HEK293 (cell line): ENCODE measurements around the gene APOB.

ENCODE experiments used
- CTCF ChIA-PET: fragments of 350-600 bp; formaldehyde crosslinking; extraction: SDS; loops from one replicate; lab custom pipeline; 2021; ENCODE audit warnings: antibody characterized with exemption; lab: Yijun Ruan, JAX
- POLR2A ChIA-PET: fragments of 300-600 bp; formaldehyde crosslinking; extraction: SDS; loops from one replicate; lab custom pipeline; 2020; ENCODE audit warnings: antibody characterized with exemption, inconsistent platforms; lab: Yijun Ruan, JAX
- H3K27ac ChIP-seq: fragments of 200-500 bp; sonication (Bioruptor generic); 2 replicates; pipeline ENCODE4 v1.5.1; 2014; ENCODE audit warnings: low read depth, low read length, control low read depth, inconsistent platforms; ENCODE audit errors: extremely low read depth
- H3K36me3 ChIP-seq, 2 experiments: fragments of 200-500 bp in 1 of 2; sonication (Bioruptor generic) in 1 of 2; 1 replicate in 1 of 2; 2 replicates in 1 of 2; pipeline ENCODE4 v1.5.1; 2014 to 2017; ENCODE audit warnings: inconsistent platforms in 2 of 2, low read length in 2 of 2; ENCODE audit not compliant: control insufficient read depth in 2 of 2, insufficient read depth in 1 of 2
- H3K4me1 ChIP-seq: fragments of 200-500 bp; sonication (Bioruptor generic); 2 replicates; pipeline ENCODE4 v1.5.1; 2014; ENCODE audit warnings: mild to moderate bottlenecking, low read length, inconsistent platforms; ENCODE audit not compliant: control insufficient read depth, insufficient read depth
- H3K4me3 ChIP-seq: 2 replicates; pipeline ENCODE4 v1.5.1; 2011; ENCODE audit warnings: low read depth, mild to moderate bottlenecking, control low read depth, low read length, moderate library complexity
- H3K9me3 ChIP-seq: fragments of 200-500 bp; sonication (Bioruptor generic); 2 replicates; pipeline ENCODE4 v1.5.1; 2014; ENCODE audit warnings: low read depth, low read length, inconsistent platforms; ENCODE audit not compliant: control insufficient read depth, insufficient read depth
- GLIS2 ChIP-seq: fragments of 450-650 bp; formaldehyde crosslinking; IDR thresholded peaks from 2 replicates; pipeline ENCODE4 v1.5.1; 2016; ENCODE audit warnings: missing biosample characterization, missing genetic modification characterization
- REST ChIP-seq: fragments of 450-650 bp; formaldehyde crosslinking; IDR thresholded peaks from 2 replicates; pipeline ENCODE4 v1.5.1; 2016; ENCODE audit warnings: missing biosample characterization, missing genetic modification characterization
- ZBTB44 ChIP-seq: fragments of 450-650 bp; IDR thresholded peaks from 2 replicates; pipeline ENCODE4 v1.5.1; 2018; ENCODE audit warnings: missing biosample characterization, mild to moderate bottlenecking, missing genetic modification characterization
- ZBTB48 ChIP-seq: fragments of 450-650 bp; formaldehyde crosslinking; IDR thresholded peaks from 2 replicates; pipeline ENCODE4 v1.5.1; 2016; ENCODE audit warnings: missing biosample characterization, missing genetic modification characterization
- ZBTB8A ChIP-seq: fragments of 450-650 bp; formaldehyde crosslinking; IDR thresholded peaks from 2 replicates; pipeline ENCODE4 v1.5.1; 2016; ENCODE audit warnings: missing biosample characterization, missing genetic modification characterization
- ZFP69B ChIP-seq: fragments of 450-650 bp; formaldehyde crosslinking; IDR thresholded peaks from 2 replicates; pipeline ENCODE4 v1.5.1; 2016; ENCODE audit warnings: missing biosample characterization, missing genetic modification characterization
- ZNF146 ChIP-seq: fragments of 450-650 bp; formaldehyde crosslinking; IDR thresholded peaks from 2 replicates; pipeline ENCODE4 v1.5.1; 2016; ENCODE audit warnings: missing biosample characterization, missing genetic modification characterization
- ZNF223 ChIP-seq: fragments of 450-650 bp; formaldehyde crosslinking; IDR thresholded peaks from 2 replicates; pipeline ENCODE4 v1.5.1; 2016; ENCODE audit warnings: missing biosample characterization, missing genetic modification characterization
- ZNF23 ChIP-seq: fragments of 450-650 bp; formaldehyde crosslinking; IDR thresholded peaks from 2 replicates; pipeline ENCODE4 v1.5.1; 2016; ENCODE audit warnings: missing biosample characterization, missing genetic modification characterization, borderline replicate concordance
- ZNF37A ChIP-seq: fragments of 450-650 bp; IDR thresholded peaks from 2 replicates; pipeline ENCODE4 v1.5.1; 2018; ENCODE audit warnings: missing biosample characterization, missing genetic modification characterization
- ZNF423 ChIP-seq: fragments of 450-650 bp; formaldehyde crosslinking; IDR thresholded peaks from 2 replicates; pipeline ENCODE4 v1.5.1; 2016; ENCODE audit warnings: missing biosample characterization, missing genetic modification characterization
- ZNF548 ChIP-seq: fragments of 450-650 bp; formaldehyde crosslinking; IDR thresholded peaks from 2 replicates; pipeline ENCODE4 v1.5.1; 2016; ENCODE audit warnings: missing biosample characterization, missing genetic modification characterization
- ZNF549 ChIP-seq: fragments of 450-650 bp; IDR thresholded peaks from 2 replicates; pipeline ENCODE4 v1.5.1; 2018; ENCODE audit warnings: missing biosample characterization, missing genetic modification characterization, mild to moderate bottlenecking, inconsistent platforms, moderate library complexity
- ZNF626 ChIP-seq: fragments of 450-650 bp; sonication (Bioruptor Pico); formaldehyde crosslinking; IDR thresholded peaks from 2 replicates; pipeline ENCODE4 v1.5.1; 2018; ENCODE audit warnings: missing biosample characterization, missing genetic modification characterization, inconsistent platforms
- ZNF692 ChIP-seq: fragments of 450-650 bp; formaldehyde crosslinking; IDR thresholded peaks from 2 replicates; pipeline ENCODE4 v1.5.1; 2016; ENCODE audit warnings: missing biosample characterization, missing genetic modification characterization
- ZNF791 ChIP-seq: fragments of 450-650 bp; formaldehyde crosslinking; IDR thresholded peaks from 2 replicates; pipeline ENCODE4 v1.5.1; 2016; ENCODE audit warnings: missing biosample characterization, missing genetic modification characterization
- ZXDB ChIP-seq: fragments of 450-650 bp; formaldehyde crosslinking; IDR thresholded peaks from 2 replicates; pipeline ENCODE4 v1.5.1; 2016; ENCODE audit warnings: missing biosample characterization, missing genetic modification characterization
- TF ChIP-seq, protein P1 (sequence below): fragments of 450-650 bp; formaldehyde crosslinking; conservative IDR thresholded peaks from 2 replicates; pipeline ENCODE4 v1.5.1; 2016; ENCODE audit warnings: low read depth, missing biosample characterization, missing genetic modification characterization
- TF ChIP-seq, protein P2 (sequence below): fragments of 450-650 bp; formaldehyde crosslinking; IDR thresholded peaks from 2 replicates; pipeline ENCODE4 v1.5.1; 2017; ENCODE audit warnings: missing biosample characterization, missing genetic modification characterization
- TF ChIP-seq, protein P3 (sequence below): fragments of 450-650 bp; formaldehyde crosslinking; IDR thresholded peaks from 2 replicates; pipeline ENCODE4 v1.5.1; 2017; ENCODE audit warnings: missing biosample characterization, missing genetic modification characterization

APOB gene

GRCh38 chr2:21078296-21078695, 34.4 kb upstream of the APOB start (continued):
- TF ChIP-seq, protein P1, sequence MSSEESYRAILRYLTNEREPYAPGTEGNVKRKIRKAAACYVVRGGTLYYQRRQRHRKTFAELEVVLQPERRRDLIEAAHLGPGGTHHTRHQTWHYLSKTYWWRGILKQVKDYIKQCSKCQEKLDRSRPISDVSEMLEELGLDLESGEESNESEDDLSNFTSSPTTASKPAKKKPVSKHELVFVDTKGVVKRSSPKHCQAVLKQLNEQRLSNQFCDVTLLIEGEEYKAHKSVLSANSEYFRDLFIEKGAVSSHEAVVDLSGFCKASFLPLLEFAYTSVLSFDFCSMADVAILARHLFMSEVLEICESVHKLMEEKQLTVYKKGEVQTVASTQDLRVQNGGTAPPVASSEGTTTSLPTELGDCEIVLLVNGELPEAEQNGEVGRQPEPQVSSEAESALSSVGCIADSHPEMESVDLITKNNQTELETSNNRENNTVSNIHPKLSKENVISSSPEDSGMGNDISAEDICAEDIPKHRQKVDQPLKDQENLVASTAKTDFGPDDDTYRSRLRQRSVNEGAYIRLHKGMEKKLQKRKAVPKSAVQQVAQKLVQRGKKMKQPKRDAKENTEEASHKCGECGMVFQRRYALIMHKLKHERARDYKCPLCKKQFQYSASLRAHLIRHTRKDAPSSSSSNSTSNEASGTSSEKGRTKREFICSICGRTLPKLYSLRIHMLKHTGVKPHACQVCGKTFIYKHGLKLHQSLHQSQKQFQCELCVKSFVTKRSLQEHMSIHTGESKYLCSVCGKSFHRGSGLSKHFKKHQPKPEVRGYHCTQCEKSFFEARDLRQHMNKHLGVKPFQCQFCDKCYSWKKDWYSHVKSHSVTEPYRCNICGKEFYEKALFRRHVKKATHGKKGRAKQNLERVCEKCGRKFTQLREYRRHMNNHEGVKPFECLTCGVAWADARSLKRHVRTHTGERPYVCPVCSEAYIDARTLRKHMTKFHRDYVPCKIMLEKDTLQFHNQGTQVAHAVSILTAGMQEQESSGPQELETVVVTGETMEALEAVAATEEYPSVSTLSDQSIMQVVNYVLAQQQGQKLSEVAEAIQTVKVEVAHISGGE (tag by site-specific recombination) = no peak
- TF ChIP-seq ZNF146 (tag by site-specific recombination) (no peak), GLIS2 (tag by site-specific recombination) (no peak), ZNF548 (tag by site-specific recombination) (no peak), ZBTB44 (tag by site-specific recombination) (no peak), ZBTB48 (tag by site-specific recombination) (no peak), ZNF37A (tag by site-specific recombination) (no peak), ZNF423 (tag by site-specific recombination) (no peak), ZNF223 (tag by site-specific recombination) (no peak), REST (tag by site-specific recombination) (no peak), ZNF626 (tag by site-specific recombination) (no peak), ZXDB (no peak)
- TF ChIP-seq, protein P2, sequence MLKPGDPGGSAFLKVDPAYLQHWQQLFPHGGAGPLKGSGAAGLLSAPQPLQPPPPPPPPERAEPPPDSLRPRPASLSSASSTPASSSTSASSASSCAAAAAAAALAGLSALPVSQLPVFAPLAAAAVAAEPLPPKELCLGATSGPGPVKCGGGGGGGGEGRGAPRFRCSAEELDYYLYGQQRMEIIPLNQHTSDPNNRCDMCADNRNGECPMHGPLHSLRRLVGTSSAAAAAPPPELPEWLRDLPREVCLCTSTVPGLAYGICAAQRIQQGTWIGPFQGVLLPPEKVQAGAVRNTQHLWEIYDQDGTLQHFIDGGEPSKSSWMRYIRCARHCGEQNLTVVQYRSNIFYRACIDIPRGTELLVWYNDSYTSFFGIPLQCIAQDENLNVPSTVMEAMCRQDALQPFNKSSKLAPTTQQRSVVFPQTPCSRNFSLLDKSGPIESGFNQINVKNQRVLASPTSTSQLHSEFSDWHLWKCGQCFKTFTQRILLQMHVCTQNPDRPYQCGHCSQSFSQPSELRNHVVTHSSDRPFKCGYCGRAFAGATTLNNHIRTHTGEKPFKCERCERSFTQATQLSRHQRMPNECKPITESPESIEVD = no peak

- Histone ChIP-seq H3K27ac (no peak overlapping the region), H3K4me1 (no peaks in the 10 kb centered on the region), H3K4me3 (no peak overlapping the region), H3K36me3 (no peaks in the 10 kb centered on the region), H3K9me3 (no peaks in the 10 kb centered on the region)
- CTCF ChIA-PET = no interaction called here
- no peak for TF ChIP-seq ZBTB8A
- TF ChIP-seq ZBTB48 (tag by site-specific recombination) = no peak
- TF ChIP-seq ZNF549 (tag by site-specific recombination) = no peak
- TF ChIP-seq, protein P3, sequence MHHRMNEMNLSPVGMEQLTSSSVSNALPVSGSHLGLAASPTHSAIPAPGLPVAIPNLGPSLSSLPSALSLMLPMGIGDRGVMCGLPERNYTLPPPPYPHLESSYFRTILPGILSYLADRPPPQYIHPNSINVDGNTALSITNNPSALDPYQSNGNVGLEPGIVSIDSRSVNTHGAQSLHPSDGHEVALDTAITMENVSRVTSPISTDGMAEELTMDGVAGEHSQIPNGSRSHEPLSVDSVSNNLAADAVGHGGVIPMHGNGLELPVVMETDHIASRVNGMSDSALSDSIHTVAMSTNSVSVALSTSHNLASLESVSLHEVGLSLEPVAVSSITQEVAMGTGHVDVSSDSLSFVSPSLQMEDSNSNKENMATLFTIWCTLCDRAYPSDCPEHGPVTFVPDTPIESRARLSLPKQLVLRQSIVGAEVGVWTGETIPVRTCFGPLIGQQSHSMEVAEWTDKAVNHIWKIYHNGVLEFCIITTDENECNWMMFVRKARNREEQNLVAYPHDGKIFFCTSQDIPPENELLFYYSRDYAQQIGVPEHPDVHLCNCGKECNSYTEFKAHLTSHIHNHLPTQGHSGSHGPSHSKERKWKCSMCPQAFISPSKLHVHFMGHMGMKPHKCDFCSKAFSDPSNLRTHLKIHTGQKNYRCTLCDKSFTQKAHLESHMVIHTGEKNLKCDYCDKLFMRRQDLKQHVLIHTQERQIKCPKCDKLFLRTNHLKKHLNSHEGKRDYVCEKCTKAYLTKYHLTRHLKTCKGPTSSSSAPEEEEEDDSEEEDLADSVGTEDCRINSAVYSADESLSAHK = no peak
- TF ChIP-seq ZFP69B = no peak
- no peak for TF ChIP-seq ZNF692 (tag by site-specific recombination)
- TF ChIP-seq ZNF23 (tag by site-specific recombination) = no peak
- no peak for TF ChIP-seq ZNF791
- POLR2A ChIA-PET = no interaction called here
Measured at GRCh38 chr2:21072477-21073242, 28.8 kb upstream of the APOB start.
